HS-27A (cell line): Measurements from ENCODE around the gene GNG7.
"Not testable (repeated sequence)": the region's sequence is repeated elsewhere in the genome, so short reads cannot be mapped to it uniquely, and the experiment has no call there.

Experiments
- DNase-seq: peaks from one replicate; pipeline ENCODE4 v3.0.0-alpha.2; 2012; ENCODE audit warnings: low read depth, missing footprints

Gene GNG7

DNA sequence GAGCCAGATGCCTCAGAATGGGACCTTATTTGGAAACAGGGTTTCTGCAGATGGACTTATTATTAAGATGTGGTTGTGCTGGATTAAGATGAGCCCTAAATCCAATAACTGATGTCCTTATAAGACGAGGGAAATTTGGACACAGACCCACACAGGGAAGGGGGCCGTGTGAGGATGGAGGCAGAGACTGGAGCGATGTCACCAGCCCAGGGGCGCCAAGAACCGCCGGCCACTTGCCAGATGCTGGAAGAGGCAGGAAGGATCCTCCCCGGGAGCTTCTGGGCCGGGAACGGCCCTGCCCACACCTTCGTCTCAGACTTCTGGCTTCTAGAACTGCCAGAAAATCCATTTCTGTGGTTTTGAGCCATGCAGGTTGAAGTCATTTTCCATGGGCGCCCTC, 26.6 kb downstream of the GNG7 start:
- no peak for DNase-seq

DNA sequence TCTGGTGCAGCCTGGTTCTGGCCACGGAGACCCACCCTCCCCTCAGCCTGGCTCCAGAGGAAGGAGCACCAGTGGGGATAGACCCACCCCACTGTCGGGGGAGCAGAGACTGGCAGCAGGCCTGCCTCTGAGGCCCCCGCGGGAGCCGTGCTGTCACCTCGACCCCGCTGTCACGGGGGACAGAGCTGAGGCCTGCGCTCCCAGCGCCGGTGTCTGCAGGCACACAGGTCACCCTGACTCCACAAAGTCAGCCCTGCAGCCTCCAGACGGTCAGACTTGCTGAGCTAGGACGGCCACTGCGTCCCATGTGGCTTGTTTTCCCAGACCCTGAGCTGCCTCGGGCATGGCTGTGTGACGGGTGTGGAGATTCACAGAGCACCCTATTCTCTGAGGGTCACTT, 32.3 kb downstream of the GNG7 start:
- DNase-seq: no peak

DNA sequence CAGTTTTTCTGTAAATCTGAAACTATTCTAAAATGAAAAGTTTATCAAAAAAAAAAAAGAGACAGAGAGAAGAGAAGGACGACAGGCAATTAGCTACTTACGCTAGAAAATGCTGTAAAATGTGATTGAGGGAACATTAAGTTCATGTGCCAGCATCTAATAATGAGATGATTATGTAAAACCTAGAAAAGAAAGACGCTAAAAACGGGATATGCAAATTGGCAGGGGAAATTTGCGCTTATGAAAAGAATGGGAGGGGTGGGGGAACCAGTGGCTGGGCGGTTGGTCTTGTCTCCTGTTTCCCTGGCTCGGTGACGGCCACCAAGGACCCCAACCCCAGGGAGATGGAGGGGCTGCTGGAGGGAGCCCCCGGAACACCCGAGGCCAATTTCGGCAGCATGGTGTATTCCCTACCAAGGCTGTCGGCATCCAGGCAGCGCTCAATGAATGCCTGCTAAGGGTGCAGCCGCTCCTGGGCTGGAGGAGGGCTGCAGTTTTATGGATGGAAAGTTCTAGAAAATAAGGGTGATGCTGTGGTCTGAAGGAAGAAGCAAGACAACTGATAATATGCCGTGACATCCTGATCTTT, 34.2 kb downstream of the GNG7 start:
- DNase-seq: no peak

DNA sequence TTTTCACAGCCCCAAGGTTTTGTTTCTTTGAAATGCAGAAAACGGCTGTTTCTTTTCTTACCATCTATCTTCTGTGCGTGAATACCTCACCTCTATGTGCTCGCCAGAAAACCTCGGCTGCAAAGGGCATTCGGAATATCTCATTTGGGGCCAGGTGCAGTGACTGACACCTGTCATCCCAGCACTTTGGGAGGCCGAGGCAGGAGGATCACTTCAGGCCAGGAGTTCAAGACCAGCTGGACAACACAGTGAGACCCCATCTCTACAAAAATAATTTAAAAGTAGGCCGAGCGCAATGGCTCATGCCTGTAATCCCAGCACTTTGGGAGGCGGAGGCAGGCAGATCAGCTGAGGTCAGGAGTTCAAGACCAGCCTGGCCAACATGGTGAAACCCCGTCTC, 35.1 kb downstream of the GNG7 start:
- not testable (repeated sequence) for DNase-seq

DNA sequence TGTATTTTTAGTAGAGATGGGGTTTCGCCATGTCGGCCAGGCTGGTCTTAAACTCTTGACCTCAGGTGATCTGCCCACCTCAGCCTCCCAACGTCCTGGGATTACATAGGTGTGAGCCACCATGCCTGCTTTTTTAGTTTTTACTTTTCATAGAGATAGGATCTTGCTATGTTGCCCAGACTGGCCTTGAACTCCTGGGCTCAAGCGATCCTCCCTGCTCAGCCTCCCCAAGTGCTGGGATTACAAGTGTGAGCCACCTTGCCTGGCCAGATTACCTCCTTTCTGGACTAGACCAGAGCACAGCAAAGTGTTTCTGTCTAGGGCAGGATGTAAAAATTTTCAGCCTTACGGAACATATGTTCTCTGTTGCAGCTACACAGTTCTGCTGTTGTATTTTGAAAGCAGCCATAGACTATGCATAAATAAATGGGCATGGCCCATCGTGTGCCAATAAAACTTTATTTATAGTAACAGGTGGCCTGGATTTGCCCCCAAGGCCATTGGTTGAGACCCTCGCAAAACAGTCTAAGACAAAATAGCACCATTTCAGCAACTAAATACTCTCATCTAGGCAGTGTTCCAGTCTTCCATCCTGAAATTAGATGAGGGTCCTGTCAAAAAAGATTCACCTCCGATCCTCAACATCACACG, 36.0 kb downstream of the GNG7 start:
- DNase-seq: no peak

DNA sequence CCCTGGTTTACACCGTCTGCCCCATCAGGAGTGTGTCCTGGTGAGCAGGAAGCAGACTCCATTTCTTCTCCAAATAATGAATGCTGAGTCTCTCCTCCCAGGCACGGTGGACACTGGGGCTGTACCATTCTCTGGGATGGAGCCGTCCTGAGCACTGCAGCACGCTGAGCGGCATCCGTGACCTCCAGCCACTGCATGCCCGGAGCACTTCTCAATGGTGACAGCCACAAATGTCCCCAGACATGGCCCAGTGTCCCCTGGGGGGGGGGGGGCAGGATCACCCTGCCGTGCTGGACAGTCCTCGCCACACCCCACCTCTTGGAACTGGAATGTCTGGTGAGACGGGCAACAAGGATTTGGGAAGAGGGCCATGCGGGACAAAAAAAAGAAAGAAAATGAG, 37.4 kb downstream of the GNG7 start:
- DNase-seq: no peak

DNA sequence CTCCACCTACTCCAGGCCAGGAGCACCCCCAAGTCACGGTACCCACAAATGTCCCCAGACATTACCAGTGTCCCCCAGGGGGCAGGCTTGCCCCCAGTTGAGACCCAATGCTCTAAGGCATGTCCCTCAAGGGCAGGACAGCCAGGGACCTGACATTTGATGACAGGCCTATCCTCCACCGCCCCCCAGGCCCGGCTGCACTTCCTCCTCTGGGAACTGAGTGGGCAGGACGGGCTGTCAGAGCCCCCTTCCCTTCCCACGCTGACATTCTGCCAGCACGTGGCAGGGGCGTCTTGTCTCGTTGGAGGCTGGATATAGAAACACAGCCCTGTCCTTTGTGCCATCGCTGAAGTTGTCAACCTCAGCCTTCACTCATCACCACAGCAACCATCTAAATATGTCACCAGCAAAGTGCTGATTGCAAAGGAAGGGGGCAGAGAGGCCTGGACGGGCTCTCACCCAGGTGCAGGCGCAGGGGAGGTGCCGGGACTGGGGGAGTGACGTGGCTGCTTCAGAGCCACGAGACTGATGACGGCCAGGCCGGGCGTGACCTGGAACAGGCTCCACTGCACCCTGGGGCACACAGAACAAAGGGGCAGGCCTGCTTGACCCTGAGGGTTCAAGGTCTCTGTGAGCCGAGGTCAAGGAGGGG, 38.4 kb downstream of the GNG7 start:
- no peak for DNase-seq

DNA sequence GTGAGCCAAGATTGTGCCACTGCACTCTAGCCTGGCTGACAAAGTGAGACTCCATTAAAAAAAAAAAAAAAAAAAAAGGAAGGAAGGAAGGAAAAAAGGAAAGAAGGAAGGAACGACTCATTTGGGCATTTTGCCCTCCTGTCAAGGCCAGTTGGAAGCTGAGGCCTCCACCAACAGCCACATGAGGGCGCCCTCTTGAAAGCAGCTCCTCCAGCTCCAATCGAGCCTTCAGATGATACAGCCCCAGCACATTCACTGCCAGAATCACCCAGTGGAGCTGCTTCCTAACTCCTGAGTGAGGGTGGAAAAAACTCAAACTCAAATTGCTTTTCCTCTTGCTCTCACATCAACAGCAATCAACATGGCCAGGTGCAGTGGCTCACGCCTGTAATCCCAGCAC, 40.9 kb downstream of the GNG7 start:
- no peak for DNase-seq

DNA sequence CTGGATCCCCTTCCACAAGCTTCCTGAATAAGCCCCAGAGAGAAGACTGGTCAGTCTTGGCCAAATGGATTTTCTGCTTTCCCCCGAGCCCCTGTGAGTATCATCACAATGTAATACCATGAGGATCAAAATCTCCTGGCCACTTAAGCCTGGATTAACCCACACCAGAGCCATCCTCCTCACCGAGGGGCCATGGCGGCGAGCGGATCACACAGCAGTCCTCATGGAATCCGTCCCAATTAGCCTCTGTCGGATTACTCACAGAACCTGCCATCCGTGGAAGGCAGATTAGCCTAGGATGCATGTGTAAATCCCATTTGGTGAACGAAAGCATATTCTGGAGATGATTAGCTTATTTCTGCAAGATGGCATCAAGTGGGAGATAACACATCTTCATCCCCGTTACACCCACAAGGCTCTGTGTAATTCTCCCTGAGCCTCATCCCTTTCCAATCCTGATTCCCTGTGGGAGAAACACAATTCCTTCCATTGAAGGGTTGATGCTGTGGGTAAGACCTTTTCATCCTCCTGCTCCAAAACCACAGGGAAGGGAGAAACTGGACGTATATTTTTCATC, 42.5 kb downstream of the GNG7 start:
- DNase-seq: no peak

DNA sequence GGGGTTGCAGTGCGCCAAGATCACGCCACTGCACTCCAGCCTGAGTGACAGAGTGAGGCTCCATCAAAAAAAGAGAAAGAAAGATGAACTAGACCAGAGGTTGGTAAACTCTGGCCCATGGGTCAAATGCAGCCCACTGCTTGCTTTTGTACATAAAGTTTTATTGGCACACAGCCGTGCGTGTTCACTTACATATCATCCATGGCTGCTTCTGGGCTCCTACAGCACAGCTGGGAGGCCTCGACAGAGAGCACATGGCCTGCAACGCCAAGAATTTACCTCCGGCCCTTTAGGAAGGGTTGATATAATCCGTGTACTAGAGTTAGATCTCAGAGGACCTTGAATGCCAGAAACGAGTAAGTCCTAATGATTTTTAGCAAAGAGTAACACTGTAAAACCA, 46.0 kb downstream of the GNG7 start:
- DNase-seq: no peak

DNA sequence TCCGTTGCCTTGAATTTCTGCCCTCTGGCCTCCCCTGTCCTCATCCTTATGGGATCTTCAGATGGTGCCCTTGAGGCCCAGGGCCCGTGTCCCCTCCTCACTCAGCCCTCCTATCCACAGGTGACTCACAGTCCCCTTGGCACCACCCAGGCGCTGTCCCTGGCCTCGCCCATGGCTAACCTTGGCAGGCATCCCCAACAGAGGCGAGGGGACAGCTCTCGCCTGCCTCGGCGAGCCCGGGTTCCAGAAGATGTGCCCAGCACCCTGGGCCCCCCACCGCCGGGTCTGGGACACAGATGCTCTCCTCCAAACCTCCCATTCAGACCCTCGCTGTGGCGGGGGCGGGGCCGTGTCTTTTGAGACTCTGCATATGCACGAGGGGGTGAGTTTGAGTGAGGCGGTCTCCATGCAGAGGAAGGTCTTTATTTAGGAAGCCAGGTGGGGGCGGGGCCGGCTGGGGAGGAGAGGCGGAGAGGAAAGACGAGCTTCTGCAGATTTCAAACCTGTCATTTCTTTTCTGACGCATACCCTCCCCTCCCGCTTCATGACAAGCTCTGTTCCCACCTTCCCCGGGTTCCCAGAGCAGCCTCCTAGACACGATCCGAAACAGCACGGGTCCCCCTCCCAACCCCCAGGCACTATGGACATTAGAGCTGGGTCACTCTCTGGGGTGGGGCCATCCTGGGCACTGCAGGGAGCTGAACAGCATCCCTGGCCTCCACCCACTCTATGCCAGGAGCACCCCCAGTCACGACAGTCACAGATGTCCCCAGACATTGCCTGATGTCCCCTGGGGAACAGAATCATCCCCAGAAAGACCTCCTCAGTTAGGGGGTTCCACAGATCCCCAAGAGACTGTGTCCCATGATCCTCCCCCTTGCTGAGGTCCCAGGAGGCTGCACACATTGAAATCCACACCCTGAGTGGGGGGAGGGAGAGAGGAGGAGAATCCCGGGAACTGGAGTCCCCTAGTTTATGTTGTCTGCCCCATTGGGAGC, 48.5 kb downstream of the GNG7 start:
- no peak for DNase-seq

DNA sequence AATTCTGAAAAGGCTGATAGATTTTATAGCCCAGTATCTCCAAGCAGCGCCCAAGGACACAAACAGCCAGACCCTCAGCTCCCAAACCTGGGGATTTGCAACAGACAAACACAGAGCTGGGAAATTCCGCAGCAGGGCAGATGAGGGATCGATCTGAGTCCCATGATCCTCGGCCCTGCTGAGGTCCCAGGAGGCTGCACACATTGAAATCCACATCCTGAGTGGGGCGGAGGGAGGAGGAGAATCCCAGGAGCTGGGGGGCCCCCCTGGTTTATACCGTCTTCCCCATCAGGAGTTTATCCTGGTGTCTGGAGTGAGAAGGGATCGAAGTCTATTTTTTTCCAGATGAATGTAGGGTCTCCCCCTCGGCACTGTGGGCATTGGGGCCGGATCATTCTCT, 49.3 kb downstream of the GNG7 start:
- no peak for DNase-seq

DNA sequence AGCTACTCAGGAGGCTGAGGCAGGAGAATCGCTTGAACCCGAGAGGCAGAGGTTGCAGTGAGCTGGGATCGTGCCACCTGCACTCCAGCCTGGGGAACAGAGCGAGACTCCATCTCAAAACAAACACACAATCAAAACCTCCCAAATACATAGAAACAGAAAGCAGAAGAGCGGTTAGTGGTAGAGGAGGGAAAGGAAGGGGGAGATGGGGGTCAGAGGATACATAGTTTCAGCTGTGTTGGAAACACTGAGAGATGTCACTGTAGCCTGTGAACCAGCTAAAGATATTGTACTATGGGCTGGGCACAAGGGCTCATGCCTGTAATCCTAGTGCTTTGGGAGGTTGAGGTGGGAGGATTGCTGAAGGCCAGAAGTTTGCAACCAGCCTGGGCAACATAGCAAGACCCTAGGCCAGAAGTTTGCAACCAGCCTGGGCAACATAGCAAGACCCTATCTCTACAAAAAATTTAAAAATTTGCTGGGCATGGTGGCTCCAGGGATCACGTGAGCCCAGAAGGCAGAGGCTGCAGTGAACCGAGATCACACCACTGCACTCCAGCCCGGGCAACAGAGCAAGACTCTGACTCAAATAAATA, 49.9 kb downstream of the GNG7 start:
- no peak for DNase-seq

DNA sequence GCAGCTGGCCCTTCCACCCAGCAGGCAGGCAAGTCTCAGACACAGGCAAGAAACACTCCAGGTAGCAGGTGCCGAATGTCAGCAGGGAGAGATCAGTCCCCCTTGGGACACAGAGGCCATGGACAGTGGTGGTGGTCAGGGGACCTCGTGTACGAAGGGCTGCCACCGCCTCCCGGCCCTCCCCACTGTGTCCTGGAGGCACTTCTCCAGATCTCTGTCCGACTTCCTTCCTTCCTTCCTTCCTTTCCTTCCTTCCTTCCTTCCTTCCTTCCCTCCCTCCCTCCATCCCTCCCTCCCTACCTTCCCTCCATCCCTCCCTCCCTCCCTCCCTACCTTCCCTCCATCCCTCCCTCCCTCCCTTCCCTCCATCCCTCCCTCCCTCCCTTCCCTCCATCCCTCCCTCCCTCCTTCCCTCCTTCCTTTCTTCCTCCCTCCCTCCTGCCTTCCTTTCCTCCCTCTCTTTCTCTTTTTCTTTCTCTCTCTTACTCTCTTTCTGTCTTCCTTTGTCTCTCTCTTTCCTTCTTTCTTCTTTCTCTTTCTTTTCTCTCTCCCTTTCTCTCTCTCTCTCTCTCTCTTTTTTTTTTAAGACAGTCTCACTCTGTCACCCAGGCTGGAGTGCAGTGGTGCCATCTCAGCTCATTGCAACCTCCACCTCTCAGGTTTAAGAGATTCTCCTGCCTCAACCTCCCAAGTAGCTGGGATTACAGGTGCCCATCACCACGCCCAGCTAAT, 51.3 kb downstream of the GNG7 start:
- DNase-seq: not testable (repeated sequence)

DNA sequence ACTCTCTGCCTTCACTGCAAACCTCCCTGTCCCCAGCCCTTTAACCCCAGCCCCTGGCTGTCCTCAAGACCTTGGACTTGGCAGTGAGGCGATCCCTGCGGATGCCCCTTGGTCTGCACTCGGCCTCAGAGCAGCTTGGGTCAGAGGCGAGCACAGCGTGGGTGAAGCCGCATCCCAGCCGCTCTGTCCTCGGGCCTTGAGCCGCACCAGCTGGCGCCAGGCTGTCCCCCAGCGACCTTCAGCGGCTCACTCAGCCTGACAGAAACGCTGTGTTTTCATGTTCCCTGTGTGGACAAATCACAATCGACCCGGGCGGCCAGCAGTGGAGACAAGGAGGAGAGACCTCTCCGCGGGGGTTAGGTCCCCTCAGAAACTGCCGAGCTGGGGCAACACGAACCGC, 52.0 kb downstream of the GNG7 start:
- no peak for DNase-seq

DNA sequence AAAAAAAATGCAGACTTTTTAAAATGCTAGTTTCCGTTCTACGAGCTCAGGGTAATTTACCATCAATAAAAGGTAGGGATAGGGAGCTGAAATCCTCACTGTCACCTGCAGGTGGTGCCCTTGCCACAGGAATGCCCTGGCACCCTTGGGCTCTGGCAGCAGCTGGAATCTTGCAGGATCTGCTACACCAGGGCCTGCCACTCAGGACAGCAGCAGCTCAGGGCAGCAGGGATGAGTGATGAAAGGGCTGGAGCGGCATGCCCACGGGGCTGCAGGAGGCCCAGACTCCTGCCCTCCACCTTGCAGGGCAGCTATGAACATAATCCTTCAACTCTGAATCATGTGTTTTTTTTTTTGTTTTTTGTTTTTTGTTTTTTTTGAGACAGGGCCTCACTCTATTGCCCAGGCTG, 54.0 kb downstream of the GNG7 start:
- DNase-seq: peak; percentile 46

DNA sequence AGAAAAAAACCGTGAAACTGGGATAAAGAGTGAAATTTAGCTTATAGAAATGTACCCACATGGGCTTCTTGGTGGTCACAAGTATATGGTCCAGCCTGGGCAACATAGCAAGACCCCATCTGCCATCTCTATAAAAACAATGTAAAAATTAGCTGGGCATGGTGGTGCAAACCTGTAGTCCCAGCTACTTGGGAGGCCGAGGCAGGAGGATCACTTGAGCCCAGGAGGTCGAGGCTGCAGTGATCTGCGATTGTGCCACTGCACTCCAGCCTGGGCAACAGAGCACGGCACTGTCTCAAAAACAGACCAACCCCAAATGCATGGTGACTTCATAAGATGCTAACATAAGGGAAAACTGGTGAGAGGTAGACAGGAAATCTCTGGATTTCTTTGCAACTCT, 54.4 kb downstream of the GNG7 start:
- no peak for DNase-seq

DNA sequence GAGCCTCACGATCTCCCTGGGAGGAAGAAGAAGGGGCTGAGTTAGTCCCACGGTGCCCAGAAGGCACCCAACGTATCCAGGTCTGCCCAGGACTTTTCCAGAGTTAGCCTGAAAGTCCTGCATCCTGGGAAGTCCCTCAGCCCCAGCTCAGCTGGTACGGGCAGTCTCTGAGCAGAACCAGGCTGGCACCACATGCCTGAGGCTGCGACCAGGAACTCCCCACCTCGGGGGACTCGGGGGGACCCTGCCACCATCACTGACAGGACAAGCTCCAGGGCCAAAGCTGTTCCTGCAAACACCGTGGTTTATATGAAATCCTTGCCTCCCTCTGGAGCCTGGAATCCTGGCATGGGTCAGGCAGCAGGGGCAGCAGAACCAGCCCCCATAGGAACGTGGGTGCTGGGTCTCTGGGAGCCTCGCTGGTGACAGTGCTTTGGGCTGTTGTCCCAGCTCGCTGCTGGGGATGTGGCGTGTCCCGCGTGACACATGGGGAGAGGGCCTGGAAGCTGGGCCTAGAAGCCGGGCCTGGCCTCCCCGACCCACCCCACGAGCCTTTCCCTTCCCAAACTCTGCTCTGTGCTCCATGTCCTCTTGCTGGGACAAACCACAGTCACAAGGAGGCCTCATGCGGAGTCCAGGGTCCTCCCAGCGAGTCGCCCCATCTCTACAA, 55.5 kb downstream of the GNG7 start:
- DNase-seq: no peak

DNA sequence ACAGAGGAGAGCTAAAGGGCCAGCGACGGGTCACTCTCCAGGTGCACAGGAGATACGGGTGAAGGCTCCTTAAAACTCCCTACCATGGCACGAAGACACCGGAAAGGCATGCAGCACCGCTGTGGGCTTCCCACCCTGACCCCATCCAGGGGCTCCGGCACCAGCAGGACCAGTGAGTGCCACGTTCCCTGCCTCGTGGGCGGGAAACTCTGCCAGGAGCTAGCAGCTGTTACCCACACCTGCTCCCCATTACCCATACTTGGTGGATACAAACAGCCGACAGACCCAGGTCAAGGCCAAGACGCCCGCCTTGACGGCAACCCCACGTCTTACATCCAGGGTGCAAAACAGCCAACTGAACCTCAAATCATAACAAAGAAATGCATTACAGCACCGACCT, 56.7 kb downstream of the GNG7 start:
- DNase-seq: no peak

DNA sequence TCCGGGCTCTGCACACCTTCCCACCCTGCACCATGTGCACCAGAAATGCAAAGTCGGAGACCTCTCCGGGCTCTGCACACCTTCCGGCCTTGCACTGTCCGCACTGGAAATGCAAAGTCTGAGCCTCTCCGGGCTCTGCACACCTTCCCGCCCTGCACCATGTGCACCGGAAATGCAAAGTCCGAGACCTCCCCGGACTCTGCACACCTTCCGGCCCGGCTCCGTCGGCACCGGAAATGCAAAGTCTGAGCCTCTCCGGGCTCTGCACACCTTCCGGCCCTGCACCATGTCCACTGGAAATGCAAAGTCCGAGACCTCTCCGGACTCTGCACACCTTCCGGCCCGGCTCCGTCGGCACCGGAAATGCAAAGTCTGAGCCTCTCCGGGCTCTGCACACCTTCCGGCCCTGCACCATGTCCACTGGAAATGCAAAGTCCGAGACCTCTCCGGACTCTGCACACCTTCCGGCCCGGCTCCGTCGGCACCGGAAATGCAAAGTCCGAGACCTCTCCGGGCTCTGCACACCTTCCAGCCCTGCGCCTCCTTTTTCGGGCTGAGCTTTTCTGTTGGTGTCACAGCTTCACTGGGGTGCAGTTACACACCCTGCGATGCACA, 59.3 kb downstream of the GNG7 start:
- DNase-seq: not testable (repeated sequence)
